ENCODE measurements around the gene TCP1. TPM values are rescaled to one million over a fixed set of nuclear protein-coding genes. Genes with fewer than 3 reads are reported as not detected.
"Not testable (repeated sequence)": the region's sequence is repeated elsewhere in the genome, so short reads cannot be mapped to it uniquely, and the experiment has no call there.

Gene TCP1
- total RNA-seq, 2 experiments from 2014 or later: 239 to 320 TPM

- CTCF ChIA-PET: interaction anchor here (1.5 kb wide), 1 partner anchor 30 kb away, joined by 3 read pairs; no protein-coding TSS in a partner anchor
- not testable (repeated sequence) for H3K27ac Mint-ChIP-seq; H3K9me3 Mint-ChIP-seq (ENCODE audit: low read depth); H3K27me3 Mint-ChIP-seq; H3K4me3 Mint-ChIP-seq; DNase-seq
- peaks cover 39% of the 10 kb centered on the region for H3K36me3 Mint-ChIP-seq
- ATAC-seq: peak; percentile 11
- H3K4me1 Mint-ChIP-seq: peaks cover 49% of the 10 kb centered on the region
Observed at GRCh38 chr6:159733395-159733794, 56.0 kb downstream of the TCP1 start.

- not testable (repeated sequence) for ATAC-seq
Observed at GRCh38 chr6:159732550-159732949, 56.9 kb downstream of the TCP1 start.

GRCh38 chr6:159730332-159730676, 59.1 kb downstream of the TCP1 start:
- H3K4me1 Mint-ChIP-seq: peaks cover 49% of the 10 kb centered on the region
- no peaks in the 10 kb centered on the region for H3K27me3 Mint-ChIP-seq
- DNase-seq (no peak), ATAC-seq (no peak)
- H3K36me3 Mint-ChIP-seq: peaks cover 39% of the 10 kb centered on the region
- peak overlapping the region; percentile 88 for H3K4me3 Mint-ChIP-seq
- CTCF ChIA-PET: interaction anchor here (1.0 to 1.6 kb wide), 3 partner anchors 13 to 31 kb away, joined by 3 to 6 read pairs (median 3); partner anchors contain the start of gene ACAT2
- H3K9me3 Mint-ChIP-seq (ENCODE audit: low read depth): no peaks in the 10 kb centered on the region
- no peak overlapping the region for H3K27ac Mint-ChIP-seq

More at GRCh38 chr6:159732550-159732949, 56.9 kb downstream of the TCP1 start:
- H3K27ac Mint-ChIP-seq; H3K4me3 Mint-ChIP-seq; H3K27me3 Mint-ChIP-seq; DNase-seq; H3K9me3 Mint-ChIP-seq (ENCODE audit: low read depth): not testable (repeated sequence)
- peaks cover 37% of the 10 kb centered on the region for H3K36me3 Mint-ChIP-seq
- H3K4me1 Mint-ChIP-seq: peaks cover 44% of the 10 kb centered on the region
- CTCF ChIA-PET: interaction anchor here (0.7 to 1.5 kb wide), 2 partner anchors 14 to 29 kb away, joined by 3 read pairs; no protein-coding TSS in a partner anchor

GRCh38 chr6:159729598-159730331, 59.6 kb downstream of the TCP1 start:
- H3K9me3 Mint-ChIP-seq (ENCODE audit: low read depth): no peaks in the 10 kb centered on the region
- no peaks in the 10 kb centered on the region for H3K27me3 Mint-ChIP-seq
- peak overlapping the region; percentile 88 for H3K4me3 Mint-ChIP-seq
- peak overlapping the region; percentile 74 for H3K27ac Mint-ChIP-seq
- no peak for DNase-seq
- CTCF ChIA-PET: interaction anchor here (0.8 to 2.1 kb wide), 5 partner anchors 9 to 60 kb away, joined by 3 to 12 read pairs (median 3); partner anchors contain the start of genes ACAT2, MRPL18 and TCP1
- ATAC-seq: no peak
- peaks cover 39% of the 10 kb centered on the region for H3K36me3 Mint-ChIP-seq
- peaks cover 51% of the 10 kb centered on the region for H3K4me1 Mint-ChIP-seq

- no peaks in the 10 kb centered on the region for H3K9me3 Mint-ChIP-seq (ENCODE audit: low read depth)
- CTCF ChIA-PET: interaction anchor here (0.9 to 2.1 kb wide), 6 partner anchors 10 to 61 kb away, joined by 3 to 12 read pairs (median 3); partner anchors contain the start of genes MRPL18 and TCP1
- peaks cover 38% of the 10 kb centered on the region for H3K36me3 Mint-ChIP-seq
- peaks cover 44% of the 10 kb centered on the region for H3K4me1 Mint-ChIP-seq
- no peaks in the 10 kb centered on the region for H3K27me3 Mint-ChIP-seq
- H3K4me3 Mint-ChIP-seq: peak overlapping the region; percentile 88
- ATAC-seq (no peak), DNase-seq (no peak)
- H3K27ac Mint-ChIP-seq: peak overlapping the region; percentile 93
Observed at GRCh38 chr6:159728531-159728964, 60.9 kb downstream of the TCP1 start.

Other genes starting within 250 kb of the TCP1 start
- 10 to 100 TPM; 47.8 to 50.2 TPM for gene SOD2, start 96.4 kb downstream of the TCP1 start, total RNA-seq
- gene WTAP, start 62.1 kb downstream of the TCP1 start, total RNA-seq: 100 to 1,000 TPM; 103 to 128 TPM
- gene ACAT2, start 27.6 kb downstream of the TCP1 start, total RNA-seq: 100 to 1,000 TPM in 1 of 2 experiments, 10 to 100 TPM in 1; 95.4 to 128 TPM
- 10 to 100 TPM; 74.4 to 87.0 TPM for gene MRPL18, start 865 bp upstream of the TCP1 start, total RNA-seq
- 1 to 10 TPM in 1 of 2 experiments, under 1 TPM in 1; 0.75 to 1.4 TPM for gene PNLDC1, start 10.7 kb upstream of the TCP1 start, total RNA-seq
- not detected for gene MAS1, start 101.4 kb upstream of the TCP1 start, total RNA-seq
- gene IGF2R, start 179.5 kb upstream of the TCP1 start, total RNA-seq: 10 to 100 TPM; 74.5 to 83.1 TPM

Data from activated CD8-positive, alpha-beta memory T cell treated with anti-CD3 and anti-CD28 coated beads, Interleukin-2, amount 10 ng/mL, durations not matched to agents 7 days and 5 days (primary cell).